ENCODE results near the gene HMCN2.
"Not testable (repeated sequence)": the region's sequence is repeated elsewhere in the genome, so short reads cannot be mapped to it uniquely, and the experiment has no call there.

HMCN2 gene

GRCh38 chr9:130246126-130246525, 19.4 kb upstream of the HMCN2 start:
- TF ChIP-seq Cebpa-rat (IDR thresholded peaks at IDR 0.05): no peak

GRCh38 chr9:130254747-130255630, 10.6 kb upstream of the HMCN2 start:
- H3K27ac ChIP-seq: no peak overlapping the region

More at GRCh38 chr9:130246126-130246525, 19.4 kb upstream of the HMCN2 start:
- Histone ChIP-seq H3K9me3 (no peaks in the 10 kb centered on the region), H3K27me3 (no peaks in the 10 kb centered on the region), H4K20me1 (no peaks in the 10 kb centered on the region), H3K36me3 (no peaks in the 10 kb centered on the region), H3K27ac (no peak overlapping the region), H3K4me3 (no peak overlapping the region), H3K4me2 (no peak overlapping the region), H3K9ac (no peak overlapping the region), H3K4me1 (peaks cover 3% of the 10 kb centered on the region)

GRCh38 chr9:130255631-130256134, 9.9 kb upstream of the HMCN2 start:
- H3K4me1 ChIP-seq: no peaks in the 10 kb centered on the region
- no peaks in the 10 kb centered on the region for H3K27me3 ChIP-seq
- no peak for TF ChIP-seq Cebpa-rat (IDR thresholded peaks at IDR 0.05)
- no peak overlapping the region for H3K4me2 ChIP-seq
- H3K9ac ChIP-seq: no peak overlapping the region
- H4K20me1 ChIP-seq: no peaks in the 10 kb centered on the region
- no peak overlapping the region for H3K27ac ChIP-seq
- peaks cover 14% of the 10 kb centered on the region for H3K9me3 ChIP-seq
- H3K36me3 ChIP-seq: no peaks in the 10 kb centered on the region
- no peak overlapping the region for H3K4me3 ChIP-seq

More at GRCh38 chr9:130254747-130255630, 10.6 kb upstream of the HMCN2 start:
- Histone ChIP-seq H3K9ac (no peak overlapping the region), H3K4me3 (no peak overlapping the region), H3K9me3 (peaks cover 14% of the 10 kb centered on the region), H3K36me3 (no peaks in the 10 kb centered on the region), H3K4me1 (no peaks in the 10 kb centered on the region), H4K20me1 (no peaks in the 10 kb centered on the region), H3K27me3 (no peaks in the 10 kb centered on the region), H3K4me2 (no peak overlapping the region)
- TF ChIP-seq Cebpa-rat (IDR thresholded peaks at IDR 0.05): no peak

- no peaks in the 10 kb centered on the region for H4K20me1 ChIP-seq
- H3K9ac ChIP-seq: no peak overlapping the region
- H3K4me1 ChIP-seq: no peaks in the 10 kb centered on the region
- H3K27ac ChIP-seq: no peak overlapping the region
- no peaks in the 10 kb centered on the region for H3K36me3 ChIP-seq
- no peak overlapping the region for H3K4me3 ChIP-seq
- H3K9me3 ChIP-seq: peaks cover 14% of the 10 kb centered on the region
- no peak overlapping the region for H3K4me2 ChIP-seq
- no peak for TF ChIP-seq Cebpa-rat (IDR thresholded peaks at IDR 0.05)
- no peaks in the 10 kb centered on the region for H3K27me3 ChIP-seq
These were observed 8.9 kb upstream of the HMCN2 start for GRCh38 chr9:130256644-130257043.

- H4K20me1 ChIP-seq, H3K36me3 ChIP-seq, H3K27me3 ChIP-seq, H3K4me1 ChIP-seq, H3K27ac ChIP-seq, H3K4me2 ChIP-seq, H3K4me3 ChIP-seq, H3K9ac ChIP-seq: not testable (repeated sequence)
- peaks cover 14% of the 10 kb centered on the region for H3K9me3 ChIP-seq
These were observed 7.4 kb upstream of the HMCN2 start for GRCh38 chr9:130258137-130258536.

GRCh38 chr9:130259044-130259443, 6.5 kb upstream of the HMCN2 start:
- TF ChIP-seq Cebpa-rat (IDR thresholded peaks at IDR 0.05): no peak
- Histone ChIP-seq H3K4me2 (no peak overlapping the region), H3K27ac (no peak overlapping the region), H3K4me1 (0 out of 2 replicates have a peak, but pooled peaks cover 5% of the 10 kb centered on the region), H3K36me3 (no peaks in the 10 kb centered on the region), H3K4me3 (no peak overlapping the region), H3K9ac (no peak overlapping the region), H3K27me3 (peaks cover 14% of the 10 kb centered on the region), H3K9me3 (peaks cover 14% of the 10 kb centered on the region), H4K20me1 (peaks cover 5% of the 10 kb centered on the region; the same call in 1 of the 2 replicates)

- Histone ChIP-seq H3K9ac (no peak overlapping the region), H3K27ac (no peak overlapping the region), H3K4me3 (no peak overlapping the region), H3K9me3 (peaks cover 14% of the 10 kb centered on the region), H3K4me2 (no peak overlapping the region), H3K4me1 (0 out of 2 replicates have a peak, but pooled peaks cover 5% of the 10 kb centered on the region), H3K27me3 (peaks cover 35% of the 10 kb centered on the region), H3K36me3 (no peaks in the 10 kb centered on the region), H4K20me1 (peaks cover 14% of the 10 kb centered on the region; the same call in 1 of the 2 replicates)
- no peak for TF ChIP-seq Cebpa-rat (IDR thresholded peaks at IDR 0.05)
These were observed 4.5 kb upstream of the HMCN2 start for GRCh38 chr9:130260816-130261765.

GRCh38 chr9:130262061-130262745, 3.4 kb upstream of the HMCN2 start:
- Histone ChIP-seq H4K20me1 (peaks cover 14% of the 10 kb centered on the region; the same call in 1 of the 2 replicates), H3K27me3 (peaks cover 46% of the 10 kb centered on the region), H3K4me3 (no peak overlapping the region), H3K36me3 (no peaks in the 10 kb centered on the region), H3K4me2 (no peak overlapping the region), H3K27ac (no peak overlapping the region), H3K9me3 (peaks cover 14% of the 10 kb centered on the region), H3K9ac (no peak overlapping the region), H3K4me1 (0 out of 2 replicates have a peak, but pooled peaks cover 5% of the 10 kb centered on the region)
- TF ChIP-seq Cebpa-rat (IDR thresholded peaks at IDR 0.05): no peak

- TF ChIP-seq Cebpa-rat (IDR thresholded peaks at IDR 0.05): no peak
- H3K4me2 ChIP-seq: peak overlapping the region; percentile 23; the same call in 1 of the 2 replicates
- no peak overlapping the region for H3K27ac ChIP-seq
- H3K4me3 ChIP-seq: no peak overlapping the region
- H3K4me1 ChIP-seq: 0 out of 2 replicates have a peak, but pooled peaks cover 5% of the 10 kb centered on the region
- peaks cover 9% of the 10 kb centered on the region for H3K9me3 ChIP-seq
- no peak overlapping the region for H3K9ac ChIP-seq
- H3K36me3 ChIP-seq: no peaks in the 10 kb centered on the region
- H3K27me3 ChIP-seq: peaks cover 52% of the 10 kb centered on the region
- peaks cover 14% of the 10 kb centered on the region; the same call in 1 of the 2 replicates for H4K20me1 ChIP-seq
These were observed 2.8 kb upstream of the HMCN2 start for GRCh38 chr9:130262771-130263170.

Data from BLaER1 (cell line).